Astrocyte (in vitro differentiated cells and primary cell): ENCODE measurements around the gene SPTB. TPM values are rescaled to one million over a fixed set of nuclear protein-coding genes. Genes with fewer than 3 reads are reported as not detected.

ENCODE experiments used
- DNase-seq: peaks from one replicate; pipeline ENCODE4 v3.0.0-alpha.2; 2010; ENCODE audit warnings: low read depth
- FAIRE-seq: peaks from 2 replicates; lab custom pipeline; 2011; peaks lifted over from hg19 to GRCh38; lab: Jason Lieb, UNC
- H2AFZ ChIP-seq: 2 replicates; pipeline ENCODE4 v1.6.0; 2012; ENCODE audit warnings: low read depth, low read length, inconsistent platforms
- H3K27ac ChIP-seq: 2 replicates; pipeline ENCODE4 v1.5.1; 2011; ENCODE audit warnings: low read depth, low read length, inconsistent platforms
- H3K27me3 ChIP-seq: 2 replicates; pipeline ENCODE4 v1.6.0; 2011; ENCODE audit warnings: low read length, inconsistent platforms; ENCODE audit not compliant: insufficient read depth
- H3K36me3 ChIP-seq: 2 replicates; pipeline ENCODE4 v1.5.1; 2011; ENCODE audit warnings: low read length, inconsistent platforms; ENCODE audit not compliant: insufficient read depth
- H3K4me1 ChIP-seq: 2 replicates; pipeline ENCODE4 v1.5.1; 2011; ENCODE audit warnings: low read length, inconsistent platforms; ENCODE audit not compliant: insufficient read depth
- H3K4me2 ChIP-seq: 2 replicates; pipeline ENCODE4 v1.6.0; 2012; ENCODE audit warnings: low read length, inconsistent platforms
- H3K4me3 ChIP-seq: 2 replicates; pipeline ENCODE4 v1.5.1; 2011; ENCODE audit warnings: low read depth, mild to moderate bottlenecking, low read length, inconsistent platforms; ENCODE audit not compliant: insufficient read depth
- H3K79me2 ChIP-seq: 2 replicates; pipeline ENCODE4 v1.6.0; 2012; ENCODE audit warnings: mild to moderate bottlenecking, low read length, inconsistent platforms; ENCODE audit not compliant: insufficient read depth
- H3K9ac ChIP-seq: 2 replicates; pipeline ENCODE4 v1.6.0; 2012; ENCODE audit warnings: mild to moderate bottlenecking, low read length, inconsistent platforms
- H3K9me3 ChIP-seq: 2 replicates; pipeline ENCODE4 v1.5.1; 2012; ENCODE audit warnings: low read depth, mild to moderate bottlenecking, low read length, inconsistent platforms; ENCODE audit not compliant: insufficient read depth
- H4K20me1 ChIP-seq: 2 replicates; pipeline ENCODE4 v1.6.0; 2012; ENCODE audit warnings: low read length, inconsistent platforms; ENCODE audit not compliant: insufficient read depth
- H3K27ac Mint-ChIP-seq: one replicate; pipeline ENCODE4 v1.8.0; 2021; ENCODE audit warnings: mild to moderate bottlenecking, mixed read lengths; ENCODE audit not compliant: unreplicated experiment
- H3K27me3 Mint-ChIP-seq: one replicate; pipeline ENCODE4 v1.8.0; 2021; ENCODE audit warnings: low read depth, mixed read lengths; ENCODE audit not compliant: unreplicated experiment
- H3K36me3 Mint-ChIP-seq: one replicate; pipeline ENCODE4 v1.8.0; 2021; ENCODE audit warnings: low read depth, mixed read lengths; ENCODE audit not compliant: unreplicated experiment
- H3K4me1 Mint-ChIP-seq: one replicate; pipeline ENCODE4 v1.8.0; 2021; ENCODE audit warnings: low read depth, mixed read lengths; ENCODE audit not compliant: unreplicated experiment
- H3K4me3 Mint-ChIP-seq: one replicate; pipeline ENCODE4 v1.8.0; 2021; ENCODE audit warnings: mild to moderate bottlenecking, moderate library complexity, mixed read lengths; ENCODE audit not compliant: unreplicated experiment
- H3K9me3 Mint-ChIP-seq: one replicate; pipeline ENCODE4 v1.8.0; 2021; ENCODE audit warnings: mild to moderate bottlenecking, mixed read lengths; ENCODE audit not compliant: unreplicated experiment
- EZH2 ChIP-seq: IDR thresholded peaks from 2 replicates; pipeline ENCODE4 v1.6.1; 2012; ENCODE audit warnings: mild to moderate bottlenecking, low read length, inconsistent platforms; ENCODE audit not compliant: insufficient read depth
- total RNA-seq: library from RNA; stranded (reverse); gene quantifications from 2 replicates; pipeline ENCODE4 v1.2.1, GENCODE V29; 2021
- TF ChIP-seq, protein P1 (sequence below): IDR thresholded peaks from 2 replicates; pipeline ENCODE4 v1.5.1; 2011; ENCODE audit warnings: low read depth, mild to moderate bottlenecking, inconsistent platforms, low read length, moderate library complexity; ENCODE audit not compliant: insufficient read depth

SPTB gene
- total RNA-seq, 1 donor from 2014 or later, result 0.32 TPM

DNA sequence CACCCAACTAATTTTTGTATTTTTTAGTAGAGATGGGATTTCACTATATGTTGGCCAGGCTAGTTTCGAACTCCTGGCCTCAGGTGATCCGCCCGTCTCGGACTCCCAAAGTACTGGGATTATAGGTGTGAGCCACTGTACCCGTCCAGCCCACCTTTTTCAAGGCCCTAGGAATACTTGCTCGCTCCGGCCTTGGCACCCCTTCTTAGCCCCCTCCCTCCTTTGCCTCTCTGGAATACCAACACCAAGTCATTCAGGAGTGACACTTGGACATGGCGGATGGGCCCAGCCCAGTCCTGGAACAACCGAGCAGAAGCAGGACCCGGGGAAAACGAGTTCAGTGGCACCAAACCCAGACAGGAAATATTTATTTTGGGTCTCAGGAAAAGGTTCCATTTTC lies 146.4 kb downstream of the SPTB start:
- Histone ChIP-seq H4K20me1 (peaks cover 17% of the 10 kb centered on the region), H3K9me3 (no peaks in the 10 kb centered on the region), H3K9ac (no peak overlapping the region), H3K4me3 (no peak overlapping the region), H3K79me2 (peaks cover 1% of the 10 kb centered on the region), H3K27ac (no peak overlapping the region), H3K4me1 (no peaks in the 10 kb centered on the region), H3K36me3 (peaks cover 17% of the 10 kb centered on the region), H3K27me3 (no peaks in the 10 kb centered on the region), H3K4me2 (no peak overlapping the region), H2AFZ (no peak overlapping the region)
- DNase-seq, result no peak
- H3K27ac Mint-ChIP-seq, result peak overlapping the region; percentile 12
- no peaks in the 10 kb centered on the region for H3K27me3 Mint-ChIP-seq
- H3K36me3 Mint-ChIP-seq, result peaks cover 20% of the 10 kb centered on the region
- FAIRE-seq, result no peak
- peaks cover 9% of the 10 kb centered on the region for H3K4me1 Mint-ChIP-seq
- H3K4me3 Mint-ChIP-seq, result no peak overlapping the region
- H3K9me3 Mint-ChIP-seq, result no peaks in the 10 kb centered on the region
- TF ChIP-seq EZH2, result no peak
- TF ChIP-seq, protein P1, sequence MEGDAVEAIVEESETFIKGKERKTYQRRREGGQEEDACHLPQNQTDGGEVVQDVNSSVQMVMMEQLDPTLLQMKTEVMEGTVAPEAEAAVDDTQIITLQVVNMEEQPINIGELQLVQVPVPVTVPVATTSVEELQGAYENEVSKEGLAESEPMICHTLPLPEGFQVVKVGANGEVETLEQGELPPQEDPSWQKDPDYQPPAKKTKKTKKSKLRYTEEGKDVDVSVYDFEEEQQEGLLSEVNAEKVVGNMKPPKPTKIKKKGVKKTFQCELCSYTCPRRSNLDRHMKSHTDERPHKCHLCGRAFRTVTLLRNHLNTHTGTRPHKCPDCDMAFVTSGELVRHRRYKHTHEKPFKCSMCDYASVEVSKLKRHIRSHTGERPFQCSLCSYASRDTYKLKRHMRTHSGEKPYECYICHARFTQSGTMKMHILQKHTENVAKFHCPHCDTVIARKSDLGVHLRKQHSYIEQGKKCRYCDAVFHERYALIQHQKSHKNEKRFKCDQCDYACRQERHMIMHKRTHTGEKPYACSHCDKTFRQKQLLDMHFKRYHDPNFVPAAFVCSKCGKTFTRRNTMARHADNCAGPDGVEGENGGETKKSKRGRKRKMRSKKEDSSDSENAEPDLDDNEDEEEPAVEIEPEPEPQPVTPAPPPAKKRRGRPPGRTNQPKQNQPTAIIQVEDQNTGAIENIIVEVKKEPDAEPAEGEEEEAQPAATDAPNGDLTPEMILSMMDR, result no peak

DNA sequence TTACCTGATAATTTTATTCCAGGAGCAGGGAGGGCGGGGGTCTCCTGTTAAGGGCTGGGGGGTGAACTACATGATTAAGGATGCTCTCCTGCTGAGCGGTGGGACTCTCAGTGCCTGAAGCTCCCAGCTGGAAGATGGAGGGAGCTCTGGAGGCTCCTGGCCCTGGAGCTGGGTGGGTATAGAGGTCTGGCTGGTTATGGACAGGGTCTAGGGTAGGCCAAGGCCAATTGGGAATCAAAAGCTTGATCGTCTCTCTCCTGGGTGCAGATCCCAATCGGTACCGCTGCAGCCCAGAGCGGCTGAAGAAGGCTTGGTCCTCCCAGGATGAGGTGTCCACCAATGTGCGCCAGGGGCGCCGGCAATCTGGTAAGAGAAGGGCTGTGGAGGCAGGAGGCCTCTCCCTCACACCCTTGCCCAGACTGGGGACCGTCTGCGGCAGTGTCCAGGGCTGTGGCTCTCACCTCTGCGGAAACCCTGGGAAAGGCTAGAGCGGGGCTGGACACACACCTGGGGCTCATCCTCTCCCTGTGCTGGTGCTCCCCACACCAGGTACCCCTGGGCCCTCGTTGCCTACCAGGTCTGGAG lies 147.1 kb downstream of the SPTB start:
- Histone ChIP-seq H3K27me3 (no peaks in the 10 kb centered on the region), H3K27ac (no peak overlapping the region), H3K4me2 (no peak overlapping the region), H3K4me3 (no peak overlapping the region), H2AFZ (no peak overlapping the region), H3K9ac (no peak overlapping the region), H4K20me1 (peaks cover 17% of the 10 kb centered on the region), H3K79me2 (peaks cover 8% of the 10 kb centered on the region), H3K36me3 (peaks cover 21% of the 10 kb centered on the region), H3K4me1 (no peaks in the 10 kb centered on the region), H3K9me3 (no peaks in the 10 kb centered on the region)
- Mint-ChIP-seq H3K4me3 (no peak overlapping the region), H3K27me3 (no peaks in the 10 kb centered on the region), H3K36me3 (peaks cover 20% of the 10 kb centered on the region), H3K9me3 (no peaks in the 10 kb centered on the region), H3K4me1 (peaks cover 9% of the 10 kb centered on the region), H3K27ac (no peak overlapping the region)
- TF ChIP-seq EZH2, result no peak
- TF ChIP-seq, protein P1, result no peak
- FAIRE-seq (no peak), DNase-seq (no peak)

DNA sequence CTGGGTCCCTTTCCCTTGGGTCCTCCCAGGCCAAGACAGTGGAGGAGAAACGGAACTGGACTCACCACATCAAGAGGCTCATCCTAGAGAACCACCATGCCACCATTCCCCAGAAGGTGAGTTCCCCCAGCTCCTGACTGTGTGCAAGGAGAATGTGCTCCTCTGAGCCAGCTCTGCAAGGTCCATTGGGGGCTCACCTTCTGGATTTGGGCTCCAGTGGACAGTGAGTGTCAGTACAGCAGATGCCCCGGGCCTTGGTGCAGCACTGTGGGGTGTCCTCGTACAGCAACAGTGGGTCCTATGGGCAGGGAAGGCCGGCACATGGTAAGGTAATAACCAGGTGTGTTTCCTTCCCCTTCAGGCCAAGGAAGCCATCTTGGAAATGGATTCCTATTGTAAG lies 147.6 kb downstream of the SPTB start:
- no peak overlapping the region for H3K9ac ChIP-seq
- H3K4me1 ChIP-seq, result peaks cover under 1% of the 10 kb centered on the region
- H3K36me3 ChIP-seq, result peaks cover 21% of the 10 kb centered on the region
- FAIRE-seq (no peak), DNase-seq (no peak)
- peaks cover 18% of the 10 kb centered on the region for H4K20me1 ChIP-seq
- TF ChIP-seq EZH2, result no peak
- TF ChIP-seq, protein P1, result no peak
- H3K4me2 ChIP-seq, result no peak overlapping the region
- Mint-ChIP-seq H3K4me1 (peaks cover 11% of the 10 kb centered on the region), H3K27me3 (no peaks in the 10 kb centered on the region), H3K4me3 (no peak overlapping the region), H3K36me3 (peaks cover 20% of the 10 kb centered on the region), H3K27ac (no peak overlapping the region), H3K9me3 (no peaks in the 10 kb centered on the region)
- H3K79me2 ChIP-seq, result peaks cover 14% of the 10 kb centered on the region
- H3K27me3 ChIP-seq, result no peaks in the 10 kb centered on the region
- no peak overlapping the region for H2AFZ ChIP-seq
- H3K27ac ChIP-seq, result no peak overlapping the region
- no peaks in the 10 kb centered on the region for H3K9me3 ChIP-seq
- no peak overlapping the region for H3K4me3 ChIP-seq
